Measurements from ENCODE around the gene TMCO6.

DNA sequence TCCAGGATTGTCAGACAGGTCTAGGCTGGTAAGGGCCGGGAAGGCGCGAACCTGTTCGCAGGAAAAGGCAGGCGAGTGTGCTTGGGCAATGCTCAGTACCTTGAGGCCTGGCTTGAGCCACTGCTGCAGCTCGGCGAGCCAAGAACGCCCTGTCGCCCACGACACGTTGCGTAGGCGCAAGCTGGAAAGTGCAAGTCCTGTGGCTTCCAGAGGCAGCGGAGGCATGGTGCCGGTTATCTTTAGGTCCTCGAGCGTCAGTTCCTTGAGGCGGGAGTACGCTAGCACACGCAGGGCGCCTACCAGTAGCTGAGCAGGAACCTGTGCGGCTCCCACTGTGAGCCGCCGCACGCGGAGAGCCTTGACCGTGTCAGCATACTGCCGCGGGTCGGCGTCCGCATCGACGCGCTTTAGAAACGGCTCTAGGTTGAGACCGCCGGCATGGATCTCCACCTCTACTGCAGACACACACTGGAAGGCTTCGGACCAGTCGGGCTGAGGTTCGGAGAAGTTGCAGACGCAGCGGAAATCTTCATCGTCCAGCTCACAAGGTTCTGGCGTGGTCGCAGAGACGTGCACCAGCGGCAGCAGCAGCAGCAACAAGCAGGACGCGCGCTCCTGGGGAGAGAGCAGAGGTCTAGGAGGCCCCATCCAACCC is 6.8 kb upstream of the TMCO6 start:
- TF ChIP-seq, protein P1, sequence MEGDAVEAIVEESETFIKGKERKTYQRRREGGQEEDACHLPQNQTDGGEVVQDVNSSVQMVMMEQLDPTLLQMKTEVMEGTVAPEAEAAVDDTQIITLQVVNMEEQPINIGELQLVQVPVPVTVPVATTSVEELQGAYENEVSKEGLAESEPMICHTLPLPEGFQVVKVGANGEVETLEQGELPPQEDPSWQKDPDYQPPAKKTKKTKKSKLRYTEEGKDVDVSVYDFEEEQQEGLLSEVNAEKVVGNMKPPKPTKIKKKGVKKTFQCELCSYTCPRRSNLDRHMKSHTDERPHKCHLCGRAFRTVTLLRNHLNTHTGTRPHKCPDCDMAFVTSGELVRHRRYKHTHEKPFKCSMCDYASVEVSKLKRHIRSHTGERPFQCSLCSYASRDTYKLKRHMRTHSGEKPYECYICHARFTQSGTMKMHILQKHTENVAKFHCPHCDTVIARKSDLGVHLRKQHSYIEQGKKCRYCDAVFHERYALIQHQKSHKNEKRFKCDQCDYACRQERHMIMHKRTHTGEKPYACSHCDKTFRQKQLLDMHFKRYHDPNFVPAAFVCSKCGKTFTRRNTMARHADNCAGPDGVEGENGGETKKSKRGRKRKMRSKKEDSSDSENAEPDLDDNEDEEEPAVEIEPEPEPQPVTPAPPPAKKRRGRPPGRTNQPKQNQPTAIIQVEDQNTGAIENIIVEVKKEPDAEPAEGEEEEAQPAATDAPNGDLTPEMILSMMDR (IDR thresholded peaks at IDR 0.05; ENCODE audit: borderline replicate concordance, extremely low read depth, low read length, poor library complexity, severe bottlenecking), result no peak
- no peak for TF ChIP-seq EZH2 (IDR thresholded peaks at IDR 0.05; ENCODE audit: borderline replicate concordance, low read depth, low read length, severe bottlenecking)
